Endothelial cell (in vitro differentiated cells): ENCODE measurements around the gene RIMS4. TPM values are rescaled to one million over a fixed set of nuclear protein-coding genes. Genes with fewer than 3 reads are reported as not detected.

Source experiments
- DNase-seq: peaks from one replicate; pipeline ENCODE4 v3.0.0; 2021; ENCODE audit warnings: low spot score
- H3K27ac Mint-ChIP-seq: one replicate; pipeline ENCODE4 v1.8.0; 2021; ENCODE audit warnings: mixed read lengths, inconsistent platforms; ENCODE audit not compliant: unreplicated experiment
- H3K27me3 Mint-ChIP-seq: one replicate; pipeline ENCODE4 v1.8.0; 2021; ENCODE audit warnings: mild to moderate bottlenecking, moderate library complexity, mixed read lengths, inconsistent platforms; ENCODE audit not compliant: unreplicated experiment
- H3K36me3 Mint-ChIP-seq: one replicate; pipeline ENCODE4 v1.8.0; 2021; ENCODE audit warnings: mild to moderate bottlenecking, low read depth, mixed read lengths, inconsistent platforms; ENCODE audit not compliant: unreplicated experiment
- H3K4me1 Mint-ChIP-seq: one replicate; pipeline ENCODE4 v1.8.0; 2021; ENCODE audit warnings: mild to moderate bottlenecking, mixed read lengths, inconsistent platforms; ENCODE audit not compliant: unreplicated experiment
- H3K4me3 Mint-ChIP-seq: one replicate; pipeline ENCODE4 v1.8.0; 2021; ENCODE audit warnings: mild to moderate bottlenecking, mixed read lengths, inconsistent platforms; ENCODE audit not compliant: unreplicated experiment
- H3K9me3 Mint-ChIP-seq: one replicate; pipeline ENCODE4 v1.8.0; 2021; ENCODE audit warnings: mixed read lengths, inconsistent platforms; ENCODE audit not compliant: unreplicated experiment
- CTCF ChIP-seq: fragments of 200-600 bp; sonication (generic); IDR thresholded peaks from one replicate; pipeline ENCODE4 v1.5.0; 2021; ENCODE audit warnings: antibody characterized with exemption; ENCODE audit not compliant: unreplicated experiment
- total RNA-seq: library from RNA; stranded (reverse); fragmentation: NEBNext Ultra II Directional; extraction: Animal tissue kit (Norgen Biotek cat#: 25700); gene quantifications from one replicate; pipeline ENCODE4 v1.2.1, GENCODE V29; 2021; ENCODE audit not compliant: unreplicated experiment

Gene RIMS4
- total RNA-seq, 1 donor from 2014 or later = 0.10 TPM

- TF ChIP-seq CTCF = no peak
- no peak for DNase-seq
- no peaks in the 10 kb centered on the region for H3K4me1 Mint-ChIP-seq
- no peak overlapping the region for H3K27ac Mint-ChIP-seq
- no peak overlapping the region for H3K4me3 Mint-ChIP-seq
- H3K9me3 Mint-ChIP-seq = no peaks in the 10 kb centered on the region
- H3K27me3 Mint-ChIP-seq = peaks cover 11% of the 10 kb centered on the region
- no peaks in the 10 kb centered on the region for H3K36me3 Mint-ChIP-seq
These were observed 73.2 kb downstream of the RIMS4 start for GRCh38 chr20:44737116-44737515.

- no peak overlapping the region for H3K4me3 Mint-ChIP-seq
These were observed 74.0 kb downstream of the RIMS4 start for GRCh38 chr20:44736170-44737021.

GRCh38 chr20:44735816-44736169 lies 74.6 kb downstream of the RIMS4 start:
- Mint-ChIP-seq H3K36me3 (no peaks in the 10 kb centered on the region), H3K27ac (peak overlapping the region; percentile 61), H3K4me1 (no peaks in the 10 kb centered on the region), H3K4me3 (no peak overlapping the region), H3K27me3 (peaks cover 11% of the 10 kb centered on the region), H3K9me3 (no peaks in the 10 kb centered on the region)
- DNase-seq = no peak
- TF ChIP-seq CTCF = no peak

More at GRCh38 chr20:44736170-44737021, 74.0 kb downstream of the RIMS4 start:
- TF ChIP-seq CTCF = no peak
- peak overlapping the region; percentile 61 for H3K27ac Mint-ChIP-seq
- no peaks in the 10 kb centered on the region for H3K36me3 Mint-ChIP-seq
- no peaks in the 10 kb centered on the region for H3K9me3 Mint-ChIP-seq
- H3K4me1 Mint-ChIP-seq = no peaks in the 10 kb centered on the region
- H3K27me3 Mint-ChIP-seq = peaks cover 11% of the 10 kb centered on the region
- DNase-seq = peak; percentile 47

- H3K27ac Mint-ChIP-seq = no peak overlapping the region
These were observed 75.4 kb downstream of the RIMS4 start for GRCh38 chr20:44734938-44735337.

More at GRCh38 chr20:44734938-44735337, 75.4 kb downstream of the RIMS4 start:
- H3K9me3 Mint-ChIP-seq = no peaks in the 10 kb centered on the region
- H3K4me1 Mint-ChIP-seq = no peaks in the 10 kb centered on the region
- no peaks in the 10 kb centered on the region for H3K36me3 Mint-ChIP-seq
- peak; percentile 16 for TF ChIP-seq CTCF
- H3K27me3 Mint-ChIP-seq = peaks cover 11% of the 10 kb centered on the region
- H3K4me3 Mint-ChIP-seq = no peak overlapping the region
- peak; percentile 32 for DNase-seq
